Stimulated activated CD8-positive, alpha-beta memory T cell treated with anti-CD3 and anti-CD28 coated beads, Interleukin-2, amount 100 ng/mL, for 1 hour (primary cell): Measurements from ENCODE around the gene CTNNA3.

Experiments used
- DNase-seq, 2 donors: peaks; one replicate each; pipeline ENCODE4 v3.0.0-alpha.2; 2020; ENCODE audit warnings: low read depth in 2 of 2

CTNNA3 gene

GRCh38 chr10:67327626-67328535 lies 368.1 kb downstream of the CTNNA3 start:
- DNase-seq = no peak

GRCh38 chr10:67319976-67320375 lies 376.0 kb downstream of the CTNNA3 start:
- DNase-seq = no peak

GRCh38 chr10:67308912-67309311 lies 387.1 kb downstream of the CTNNA3 start:
- DNase-seq = no peak

- no peak for DNase-seq
These were observed 389.3 kb downstream of the CTNNA3 start for GRCh38 chr10:67306588-67307205.

- no peak for DNase-seq
These were observed 393.3 kb downstream of the CTNNA3 start for GRCh38 chr10:67302701-67303100.

GRCh38 chr10:67299761-67300160 lies 396.2 kb downstream of the CTNNA3 start:
- no peak for DNase-seq

GRCh38 chr10:67297637-67298181 lies 398.3 kb downstream of the CTNNA3 start:
- no peak for DNase-seq

- DNase-seq = no peak
These were observed 399.1 kb downstream of the CTNNA3 start for GRCh38 chr10:67296926-67297325.

- DNase-seq = no peak
These were observed 407.1 kb downstream of the CTNNA3 start for GRCh38 chr10:67288688-67289410.

- no peak for DNase-seq
These were observed 411.4 kb downstream of the CTNNA3 start for GRCh38 chr10:67284589-67284988.

- no peak for DNase-seq
These were observed 413.1 kb downstream of the CTNNA3 start for GRCh38 chr10:67282871-67283270.

- no peak for DNase-seq
These were observed 415.6 kb downstream of the CTNNA3 start for GRCh38 chr10:67280405-67280804.

- DNase-seq = no peak
These were observed 418.6 kb downstream of the CTNNA3 start for GRCh38 chr10:67277402-67277801.

- DNase-seq = no peak
These were observed 426.2 kb downstream of the CTNNA3 start for GRCh38 chr10:67269828-67270227.

GRCh38 chr10:67268146-67268545 lies 427.8 kb downstream of the CTNNA3 start:
- DNase-seq = no peak

- DNase-seq = no peak
These were observed 433.3 kb downstream of the CTNNA3 start for GRCh38 chr10:67262675-67263074.

- DNase-seq = no peak
These were observed 434.6 kb downstream of the CTNNA3 start for GRCh38 chr10:67261300-67261797.

- no peak for DNase-seq
These were observed 436.6 kb downstream of the CTNNA3 start for GRCh38 chr10:67259319-67259929.

- no peak for DNase-seq
These were observed 438.4 kb downstream of the CTNNA3 start for GRCh38 chr10:67257427-67258144.

GRCh38 chr10:67257018-67257417 lies 439.0 kb downstream of the CTNNA3 start:
- no peak for DNase-seq

GRCh38 chr10:67250686-67251085 lies 445.3 kb downstream of the CTNNA3 start:
- no peak for DNase-seq
